Retinal pigment epithelial cell (primary cell): ENCODE results near the gene PARVA.

ENCODE experiments used
- DNase-seq: peaks from one replicate; pipeline ENCODE4 v3.0.0-alpha.2; 2010; ENCODE audit warnings: low read depth
- H3K4me3 ChIP-seq: 2 replicates; pipeline ENCODE4 v1.5.1; 2011; ENCODE audit warnings: mild to moderate bottlenecking, low read length, control low read depth, moderate library complexity
- TF ChIP-seq, protein P1 (sequence below): conservative IDR thresholded peaks from 2 replicates; pipeline ENCODE4 v1.5.1; 2011; ENCODE audit warnings: low read depth, low read length, control low read depth, inconsistent platforms

PARVA gene

DNA sequence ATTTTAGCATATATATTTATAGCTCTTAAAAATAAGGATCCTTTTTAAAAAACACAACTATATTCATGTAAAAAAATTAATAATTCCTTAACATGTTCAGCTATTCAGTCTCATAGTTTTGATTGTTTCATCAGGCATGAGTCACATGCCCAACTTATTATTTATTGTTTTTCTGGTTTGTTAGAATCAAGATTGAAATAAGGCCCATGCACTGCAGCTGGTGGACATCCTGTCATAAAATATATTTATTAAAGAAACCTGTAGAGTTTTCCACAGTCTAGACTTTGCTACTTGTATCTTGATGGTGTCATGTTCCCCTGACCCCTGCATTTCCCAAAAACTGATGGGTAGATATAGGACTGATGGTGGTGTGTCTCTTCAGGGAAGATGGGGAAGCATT lies 77.4 kb downstream of the PARVA start:
- TF ChIP-seq, protein P1, sequence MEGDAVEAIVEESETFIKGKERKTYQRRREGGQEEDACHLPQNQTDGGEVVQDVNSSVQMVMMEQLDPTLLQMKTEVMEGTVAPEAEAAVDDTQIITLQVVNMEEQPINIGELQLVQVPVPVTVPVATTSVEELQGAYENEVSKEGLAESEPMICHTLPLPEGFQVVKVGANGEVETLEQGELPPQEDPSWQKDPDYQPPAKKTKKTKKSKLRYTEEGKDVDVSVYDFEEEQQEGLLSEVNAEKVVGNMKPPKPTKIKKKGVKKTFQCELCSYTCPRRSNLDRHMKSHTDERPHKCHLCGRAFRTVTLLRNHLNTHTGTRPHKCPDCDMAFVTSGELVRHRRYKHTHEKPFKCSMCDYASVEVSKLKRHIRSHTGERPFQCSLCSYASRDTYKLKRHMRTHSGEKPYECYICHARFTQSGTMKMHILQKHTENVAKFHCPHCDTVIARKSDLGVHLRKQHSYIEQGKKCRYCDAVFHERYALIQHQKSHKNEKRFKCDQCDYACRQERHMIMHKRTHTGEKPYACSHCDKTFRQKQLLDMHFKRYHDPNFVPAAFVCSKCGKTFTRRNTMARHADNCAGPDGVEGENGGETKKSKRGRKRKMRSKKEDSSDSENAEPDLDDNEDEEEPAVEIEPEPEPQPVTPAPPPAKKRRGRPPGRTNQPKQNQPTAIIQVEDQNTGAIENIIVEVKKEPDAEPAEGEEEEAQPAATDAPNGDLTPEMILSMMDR = no peak
- DNase-seq = no peak
- no peak overlapping the region for H3K4me3 ChIP-seq

DNA sequence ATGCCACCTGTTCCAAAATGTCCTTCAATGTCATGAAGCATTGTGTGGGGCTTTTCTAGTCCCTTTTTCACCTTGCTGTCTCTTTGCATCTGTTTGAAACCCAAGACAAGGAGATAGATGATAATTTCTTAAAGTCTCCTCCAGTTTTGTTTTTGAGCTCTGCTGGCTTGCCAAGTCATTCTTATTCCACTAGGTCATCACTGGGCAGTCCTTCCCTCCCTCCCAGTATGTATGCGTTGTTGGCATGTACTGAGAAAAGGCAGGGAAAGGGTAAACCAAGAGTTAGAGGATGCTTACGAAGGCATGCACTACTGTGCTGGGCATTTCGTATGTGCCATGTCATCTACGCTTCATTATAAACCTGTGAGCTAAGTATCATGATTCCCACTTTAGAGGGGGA lies 78.6 kb downstream of the PARVA start:
- H3K4me3 ChIP-seq = no peak overlapping the region
- TF ChIP-seq, protein P1 = no peak
- DNase-seq = no peak

DNA sequence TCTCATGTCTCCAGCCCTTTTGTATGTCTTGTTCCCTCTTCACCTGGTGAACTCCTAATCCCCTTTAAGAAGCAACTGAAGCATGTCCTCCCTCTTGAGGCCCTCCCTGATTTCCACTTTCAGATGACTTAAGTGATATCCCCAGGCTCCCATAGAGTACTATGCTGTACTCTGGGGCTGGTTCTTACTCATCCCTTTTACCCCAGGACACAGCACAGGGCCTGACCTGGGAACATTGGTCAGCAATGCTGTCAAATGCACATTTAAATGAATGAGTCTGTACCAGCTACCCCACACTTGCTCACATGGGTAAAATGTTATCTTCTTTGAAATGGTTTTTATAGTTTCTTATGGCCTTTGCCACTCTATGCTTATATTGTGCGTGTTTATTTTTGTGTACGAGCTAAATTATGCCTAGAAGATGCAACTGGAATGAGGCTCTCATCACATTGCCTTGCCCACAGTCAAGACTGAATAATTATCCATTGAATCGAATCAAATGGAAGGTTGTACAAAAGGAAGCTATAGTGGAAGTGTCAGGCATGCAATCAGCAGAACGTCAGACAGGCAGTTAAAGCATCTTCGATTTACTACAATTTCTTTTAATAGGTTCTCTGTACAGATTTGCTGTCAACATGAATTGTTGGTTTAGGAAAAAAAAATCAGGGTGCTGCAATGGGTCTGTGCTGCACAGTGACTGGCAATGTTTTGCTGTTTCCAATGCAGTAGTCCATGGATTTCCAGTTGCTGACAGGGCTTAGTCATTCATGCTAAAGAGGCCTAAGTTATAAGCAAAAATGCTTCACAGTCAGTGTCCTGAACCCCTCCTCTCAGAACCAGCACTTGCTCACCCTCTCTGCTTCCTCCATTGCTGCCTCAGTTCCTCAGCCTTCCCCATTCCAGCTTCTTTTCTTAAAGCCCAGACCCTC lies 79.5 kb downstream of the PARVA start:
- TF ChIP-seq, protein P1 = no peak
- no peak for DNase-seq
- H3K4me3 ChIP-seq = no peak overlapping the region

DNA sequence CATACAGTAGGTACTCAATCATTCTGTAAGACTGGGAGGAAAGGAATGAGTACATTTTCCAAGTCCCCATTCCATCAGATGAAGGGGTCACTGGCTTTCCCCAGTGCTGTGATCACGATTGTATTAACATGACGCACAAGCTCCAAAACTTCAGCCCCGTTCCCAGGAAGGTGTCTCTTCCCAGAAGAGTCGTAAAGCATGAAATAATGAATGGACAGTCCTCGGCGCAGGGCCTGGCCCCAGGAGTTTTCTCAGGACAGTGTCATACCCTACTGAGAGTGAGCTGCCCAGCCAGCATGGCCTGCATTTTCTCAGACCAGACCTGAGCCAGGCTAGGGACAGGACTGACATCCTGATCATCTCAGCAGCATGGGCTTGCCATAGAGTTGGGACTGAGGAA lies 80.7 kb downstream of the PARVA start:
- H3K4me3 ChIP-seq = no peak overlapping the region
- TF ChIP-seq, protein P1 = no peak
- no peak for DNase-seq

DNA sequence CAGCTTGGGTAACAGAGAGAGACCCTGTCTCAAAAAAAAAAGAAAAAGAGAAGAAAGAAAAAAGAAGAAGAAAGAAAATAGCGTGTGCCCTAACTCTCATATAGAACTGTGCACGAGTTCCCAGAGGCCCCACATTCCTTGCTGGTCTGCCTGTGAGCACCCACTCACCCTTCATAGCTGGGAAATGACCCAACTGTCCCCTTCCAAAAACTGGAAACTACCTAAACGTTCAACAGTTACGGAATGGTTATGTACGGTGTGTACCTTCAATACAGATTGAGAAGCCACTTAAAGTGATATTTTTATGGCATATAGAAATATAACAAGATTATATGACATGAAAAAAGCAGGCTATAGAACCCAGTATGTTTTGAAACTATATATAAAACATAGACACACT lies 82.0 kb downstream of the PARVA start:
- TF ChIP-seq, protein P1 = no peak
- H3K4me3 ChIP-seq = no peak overlapping the region
- no peak for DNase-seq

DNA sequence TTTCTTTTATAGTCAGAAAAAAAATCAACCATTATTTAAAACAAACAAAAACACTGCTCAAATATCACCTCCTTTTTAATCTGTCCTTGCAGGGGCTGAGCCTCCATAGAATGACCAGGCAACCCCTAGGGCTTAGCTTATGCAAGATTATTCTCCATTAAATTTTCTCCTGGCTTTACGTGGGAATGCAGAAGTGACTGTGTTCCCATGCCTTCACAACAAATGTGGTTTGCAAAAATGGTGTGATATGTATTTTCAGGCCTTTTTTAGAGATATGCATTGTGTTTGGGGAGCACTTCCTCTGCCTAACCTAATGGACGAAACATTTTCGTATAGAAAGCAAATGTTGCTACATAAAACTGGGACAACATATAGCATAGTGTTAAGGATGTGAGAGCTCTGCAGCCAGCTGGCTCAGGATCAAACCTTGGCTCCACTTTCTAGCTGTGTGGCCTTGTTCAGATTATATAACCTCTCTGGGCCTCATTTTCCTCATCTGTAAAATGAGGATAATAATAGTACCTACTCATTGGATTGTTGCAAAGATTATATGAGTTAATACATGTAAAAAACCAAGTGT lies 82.6 kb downstream of the PARVA start:
- H3K4me3 ChIP-seq = no peak overlapping the region
- TF ChIP-seq, protein P1 = no peak
- no peak for DNase-seq

DNA sequence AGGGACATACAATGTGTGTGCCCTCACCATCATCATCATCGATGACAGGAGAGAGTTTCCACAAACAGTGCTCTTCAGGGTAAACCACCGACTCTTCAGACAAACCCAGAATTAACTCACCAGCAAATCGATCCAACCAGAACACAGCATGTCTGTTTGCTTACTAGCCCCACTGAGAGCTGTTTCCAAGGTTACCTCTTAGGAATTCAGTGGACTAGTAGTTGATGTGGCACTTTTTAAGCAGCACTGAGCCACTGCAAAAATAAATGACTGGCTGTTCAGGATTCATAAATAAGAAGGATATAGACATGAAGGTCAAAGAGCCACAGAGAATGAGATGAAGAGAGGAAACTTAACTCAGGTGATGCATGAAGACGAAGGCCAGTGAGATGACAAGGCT lies 83.1 kb downstream of the PARVA start:
- TF ChIP-seq, protein P1 = no peak
- no peak for DNase-seq

More for the DNA sequence above, 83.1 kb downstream of the PARVA start:
- H3K4me3 ChIP-seq = no peak overlapping the region
